HCT116 (cell line): ENCODE measurements around the gene IL19. TPM values are rescaled to one million over a fixed set of nuclear protein-coding genes. Genes with fewer than 3 reads are reported as not detected.

Experiments
- ATAC-seq: fragments of 200-7000 bp; cut with Tn5 transposase; 2 replicates; pipeline ENCODE4 v1.9.1; 2020; ENCODE audit warnings: mild to moderate bottlenecking, moderate library complexity
- BruUV-seq: library from RNA; stranded (reverse); fragments of 400-500 nt; replicated peaks from 2 replicates; lab custom pipeline; 2021; lab: Mats Ljungman, UMichigan
- CTCF ChIA-PET: fragments of 300-600 bp; sonication (Branson Sonifier 250); formaldehyde crosslinking; loops from one replicate; lab custom pipeline; 2021; ENCODE audit warnings: antibody characterized with exemption; lab: Charles Lee
- POLR2A ChIA-PET: fragments of 300-600, 350-600 bp; sonication (Branson Sonifier 250); formaldehyde crosslinking; loops from one replicate; lab custom pipeline; 2021; ENCODE audit warnings: antibody characterized with exemption; lab: Charles Lee
- RAD21 ChIA-PET, 2 experiments: fragments of 300-600 bp; sonication (Branson Sonifier 250); formaldehyde crosslinking; loops; one replicate each; lab custom pipeline; 2023; ENCODE audit warnings: low total read pairs in 2 of 2; ENCODE audit not compliant: uncharacterized antibody in 2 of 2, unreplicated experiment in 2 of 2, low non-redundant PET in 1 of 2; lab: Charles Lee
- DNase-seq: peaks from one replicate; pipeline ENCODE4 v3.0.0-alpha.2; 2010; ENCODE audit warnings: low read depth, low spot score
- H2AFZ ChIP-seq: fragments of 200-600 bp; shearing (Covaris generic), sonication (generic); 2 replicates; pipeline ENCODE4 v1.6.1; 2017; ENCODE audit warnings: low read depth, mixed run types, mixed read lengths, antibody characterized with exemption, low read length; ENCODE audit not compliant: poor library complexity, severe bottlenecking
- H3K27ac ChIP-seq: 2 replicates; pipeline ENCODE4 v1.5.1; 2012; ENCODE audit warnings: low read depth, low read length
- H3K27me3 ChIP-seq: fragments of 200-600 bp; sonication (generic); 2 replicates; pipeline ENCODE4 v1.6.1; 2016; ENCODE audit warnings: mixed run types, low read length, mixed read lengths; ENCODE audit not compliant: insufficient read depth
- H3K36me3 ChIP-seq, 2 experiments: fragments of 200-500 bp in 1 of 2; fragments of 200-600 bp in 1 of 2; sonication (Bioruptor generic) in 1 of 2; sonication (generic) in 1 of 2; 2 replicates each; pipeline versions ENCODE4 v1.5.1 to v1.6.1; 2014 to 2016; ENCODE audit warnings: low read length in 2 of 2, inconsistent platforms in 1 of 2, mixed read lengths in 1 of 2, mixed run types in 1 of 2; ENCODE audit not compliant: insufficient read depth in 2 of 2, control insufficient read depth in 1 of 2
- H3K4me1 ChIP-seq, 2 experiments: fragments of 200-600 bp in 1 of 2; sonication (generic) in 1 of 2; 2 replicates each; pipeline versions ENCODE4 v1.5.1 to v1.6.1; 2012 to 2017; ENCODE audit warnings: low read length in 2 of 2, inconsistent platforms in 1 of 2, mild to moderate bottlenecking in 1 of 2, mixed read lengths in 1 of 2, mixed run types in 1 of 2, moderate library complexity in 1 of 2; ENCODE audit not compliant: insufficient read depth in 2 of 2, control insufficient read depth in 1 of 2
- H3K4me2 ChIP-seq: fragments of 200-600 bp; sonication (generic); 2 replicates; pipeline ENCODE4 v1.6.1; 2017; ENCODE audit warnings: mixed run types, low read length, mixed read lengths
- H3K4me3 ChIP-seq, 2 experiments: fragments of 200-600 bp in 1 of 2; sonication (generic) in 1 of 2; replicated peaks in 1 of 2; 2 replicates each; pipeline ENCODE4 v1.5.1; 2011 to 2016; ENCODE audit warnings: low read length in 2 of 2, control low read depth in 1 of 2, low read depth in 1 of 2, mild to moderate bottlenecking in 1 of 2, mixed read lengths in 1 of 2, mixed run types in 1 of 2
- H3K79me2 ChIP-seq: fragments of 200-600 bp; sonication (generic); 2 replicates; pipeline ENCODE4 v1.6.1; 2017; ENCODE audit warnings: mild to moderate bottlenecking, mixed run types, low read length, moderate library complexity, mixed read lengths; ENCODE audit not compliant: insufficient read depth
- H3K9ac ChIP-seq: fragments of 200-600 bp; sonication (generic); 2 replicates; pipeline ENCODE4 v1.6.1; 2016; ENCODE audit warnings: low read length, mixed read lengths
- H3K9me2 ChIP-seq: fragments of 200-600 bp; sonication (generic), shearing (Covaris generic); 2 replicates; pipeline ENCODE4 v1.6.1; 2017; ENCODE audit warnings: mixed run types, mild to moderate bottlenecking, moderate library complexity; ENCODE audit not compliant: insufficient read depth
- H3K9me3 ChIP-seq, 2 experiments: fragments of 200-500 bp in 1 of 2; fragments of 200-600 bp in 1 of 2; sonication (Bioruptor generic) in 1 of 2; sonication (generic) in 1 of 2; 2 replicates each; pipeline ENCODE4 v1.6.1; 2014 to 2017; ENCODE audit warnings: low read length in 2 of 2, mixed read lengths in 2 of 2, inconsistent platforms in 1 of 2, low read depth in 1 of 2, mild to moderate bottlenecking in 1 of 2, mixed run types in 1 of 2, moderate library complexity in 1 of 2; ENCODE audit not compliant: control insufficient read depth in 1 of 2, insufficient read depth in 1 of 2
- H4K20me1 ChIP-seq: fragments of 200-600 bp; sonication (generic), shearing (Covaris generic); 2 replicates; pipeline ENCODE4 v1.6.1; 2017; ENCODE audit warnings: mixed run types, mild to moderate bottlenecking, moderate library complexity; ENCODE audit not compliant: insufficient read depth
- CBX3 ChIP-seq: IDR thresholded peaks from 2 replicates; pipeline ENCODE4 v1.6.1; 2012; ENCODE audit warnings: low read depth
- CEBPB ChIP-seq: IDR thresholded peaks from 2 replicates; pipeline ENCODE4 v1.6.1; 2012; ENCODE audit warnings: low read depth
- ELF1 ChIP-seq: IDR thresholded peaks from 2 replicates; pipeline ENCODE4 v1.6.1; 2012; ENCODE audit warnings: low read depth, borderline replicate concordance
- EZH2phosphoT487 ChIP-seq: fragments of 200-600 bp; IDR thresholded peaks from 2 replicates; pipeline ENCODE4 v1.6.1; 2018; ENCODE audit warnings: antibody characterized with exemption, borderline replicate concordance
- JUND ChIP-seq: IDR thresholded peaks from 2 replicates; pipeline ENCODE4 v1.6.1; 2012
- POLR2A ChIP-seq: IDR thresholded peaks from 2 replicates; pipeline ENCODE4 v1.7.0; 2011; ENCODE audit warnings: borderline replicate concordance; ENCODE audit not compliant: insufficient read depth, insufficient read length; ENCODE audit errors: extremely low read depth
- RAD21 ChIP-seq: IDR thresholded peaks from 2 replicates; pipeline ENCODE4 v1.6.1; 2012; ENCODE audit warnings: low read depth, mild to moderate bottlenecking
- SP1 ChIP-seq: IDR thresholded peaks from 2 replicates; pipeline ENCODE4 v1.6.1; 2012; ENCODE audit warnings: low read depth
- TCF7L2 ChIP-seq: IDR thresholded peaks from 2 replicates; pipeline ENCODE4 v1.7.0; 2011; ENCODE audit warnings: borderline replicate concordance, inconsistent platforms; ENCODE audit not compliant: insufficient read depth, insufficient read length; ENCODE audit errors: extremely low read depth
- YY1 ChIP-seq: IDR thresholded peaks from 2 replicates; pipeline ENCODE4 v1.6.1; 2011; ENCODE audit warnings: low read length, low read depth, moderate library complexity, mild to moderate bottlenecking; ENCODE audit not compliant: insufficient replicate concordance; ENCODE audit errors: extremely low read depth
- intact Hi-C: fragments of 100-400 bp; cut with micrococcal nuclease; formaldehyde crosslinking; loops from 2 replicates; pipeline ENCODE4 v1.10.0; 2022
- total RNA-seq: library from RNA; stranded (reverse); gene quantifications from one replicate; pipeline ENCODE4 v1.2.1, GENCODE V29; 2021; ENCODE audit not compliant: unreplicated experiment
- TF ChIP-seq, protein P1 (sequence below), 3 experiments: fragments of 200-600 bp in 1 of 3; sonication (generic) in 1 of 3; IDR thresholded peaks in 2 of 3; conservative IDR thresholded peaks in 1 of 3; 2 replicates each; pipeline ENCODE4 v1.5.1; 2012 to 2017; ENCODE audit warnings: low read depth in 2 of 3, low read length in 2 of 3, antibody characterized with exemption in 1 of 3, borderline replicate concordance in 1 of 3, control low read depth in 1 of 3, mild to moderate bottlenecking in 1 of 3, mixed read lengths in 1 of 3, mixed run types in 1 of 3, moderate library complexity in 1 of 3; ENCODE audit not compliant: insufficient read depth in 1 of 3
- TF ChIP-seq, protein P2 (sequence below): IDR thresholded peaks from 2 replicates; pipeline ENCODE4 v1.6.1; 2011; ENCODE audit warnings: mild to moderate bottlenecking, low read length, moderate library complexity; ENCODE audit not compliant: insufficient replicate concordance; ENCODE audit errors: extremely low read depth

The IL19 gene
- total RNA-seq, 1 experiment from 2014 or later = not detected

DNA sequence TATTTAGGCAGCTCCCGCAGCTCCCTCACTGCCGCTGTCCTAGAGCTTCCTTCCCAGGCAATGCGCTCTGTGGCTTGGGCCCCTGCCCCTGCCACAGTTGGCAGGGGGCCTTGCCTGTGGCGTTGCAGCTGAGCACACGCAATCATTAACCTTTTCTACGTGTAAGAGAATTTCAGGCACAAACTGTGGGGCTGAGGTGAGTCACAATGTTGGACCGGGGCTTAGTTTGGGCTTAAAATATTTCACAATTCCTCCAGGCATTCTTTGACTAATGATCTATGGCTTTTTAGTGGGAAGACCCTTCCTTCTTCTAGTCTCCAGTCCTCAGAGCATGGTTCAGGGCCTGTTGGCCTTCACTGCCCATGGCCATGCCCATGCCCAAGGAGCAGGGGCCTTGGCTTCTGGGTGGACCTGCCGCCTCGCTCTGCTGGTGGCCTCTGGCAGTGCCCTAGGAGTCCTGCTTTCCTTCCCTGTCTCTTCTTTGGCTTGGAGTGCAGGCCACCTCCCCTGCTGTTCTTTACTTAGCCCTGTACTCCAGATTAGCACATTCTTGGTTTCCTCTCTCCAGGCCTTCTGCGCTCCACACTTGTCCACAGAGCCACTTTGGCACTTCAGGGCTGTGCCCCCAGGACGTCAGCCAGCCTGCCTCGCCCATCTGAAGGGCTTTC is 46.6 kb upstream of the IL19 start:
- RAD21 ChIA-PET = no interaction called here
- Histone ChIP-seq H3K4me2 (no peak overlapping the region), H3K9ac (no peak overlapping the region), H3K79me2 (peaks cover 59% of the 10 kb centered on the region), H2AFZ (no peak overlapping the region), H3K27ac (no peak overlapping the region), H3K27me3 (no peaks in the 10 kb centered on the region), H3K4me3 (no peak overlapping the region), H3K9me3 (no peaks in the 10 kb centered on the region), H3K36me3 (no peaks in the 10 kb centered on the region), H3K4me1 (peaks cover 0 to 16% of the 10 kb centered on the region in 2 experiments; a peak in 1 of 4 replicates), H4K20me1 (no peaks in the 10 kb centered on the region), H3K9me2 (no peaks in the 10 kb centered on the region)
- ATAC-seq (no peak), DNase-seq (no peak)
- CTCF ChIA-PET = interaction anchor here (0.9 to 1.0 kb wide), 2 partner anchors 9 to 253 kb away, joined by 3 read pairs; no protein-coding TSS in a partner anchor
- no TSS peak for BruUV-seq
- POLR2A ChIA-PET = no interaction called here
- intact Hi-C loops = no loop called here
- TF ChIP-seq RAD21 (no peak), TCF7L2 (no peak), ELF1 (no peak), JUND (no peak), CBX3 (no peak), YY1 (no peak), CEBPB (no peak), SP1 (no peak), POLR2A (no peak), EZH2phosphoT487 (no peak)
- TF ChIP-seq, protein P1, sequence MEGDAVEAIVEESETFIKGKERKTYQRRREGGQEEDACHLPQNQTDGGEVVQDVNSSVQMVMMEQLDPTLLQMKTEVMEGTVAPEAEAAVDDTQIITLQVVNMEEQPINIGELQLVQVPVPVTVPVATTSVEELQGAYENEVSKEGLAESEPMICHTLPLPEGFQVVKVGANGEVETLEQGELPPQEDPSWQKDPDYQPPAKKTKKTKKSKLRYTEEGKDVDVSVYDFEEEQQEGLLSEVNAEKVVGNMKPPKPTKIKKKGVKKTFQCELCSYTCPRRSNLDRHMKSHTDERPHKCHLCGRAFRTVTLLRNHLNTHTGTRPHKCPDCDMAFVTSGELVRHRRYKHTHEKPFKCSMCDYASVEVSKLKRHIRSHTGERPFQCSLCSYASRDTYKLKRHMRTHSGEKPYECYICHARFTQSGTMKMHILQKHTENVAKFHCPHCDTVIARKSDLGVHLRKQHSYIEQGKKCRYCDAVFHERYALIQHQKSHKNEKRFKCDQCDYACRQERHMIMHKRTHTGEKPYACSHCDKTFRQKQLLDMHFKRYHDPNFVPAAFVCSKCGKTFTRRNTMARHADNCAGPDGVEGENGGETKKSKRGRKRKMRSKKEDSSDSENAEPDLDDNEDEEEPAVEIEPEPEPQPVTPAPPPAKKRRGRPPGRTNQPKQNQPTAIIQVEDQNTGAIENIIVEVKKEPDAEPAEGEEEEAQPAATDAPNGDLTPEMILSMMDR (IDR thresholded peaks at IDR 0.05 in 2 of 3, conservative IDR thresholded peaks at IDR 0.05 in 1 of 3; ENCODE audit: borderline replicate concordance in 1 of 3, insufficient read depth in 1 of 3, low read depth in 2 of 3, low read length in 2 of 3) = no peak
- TF ChIP-seq, protein P2, sequence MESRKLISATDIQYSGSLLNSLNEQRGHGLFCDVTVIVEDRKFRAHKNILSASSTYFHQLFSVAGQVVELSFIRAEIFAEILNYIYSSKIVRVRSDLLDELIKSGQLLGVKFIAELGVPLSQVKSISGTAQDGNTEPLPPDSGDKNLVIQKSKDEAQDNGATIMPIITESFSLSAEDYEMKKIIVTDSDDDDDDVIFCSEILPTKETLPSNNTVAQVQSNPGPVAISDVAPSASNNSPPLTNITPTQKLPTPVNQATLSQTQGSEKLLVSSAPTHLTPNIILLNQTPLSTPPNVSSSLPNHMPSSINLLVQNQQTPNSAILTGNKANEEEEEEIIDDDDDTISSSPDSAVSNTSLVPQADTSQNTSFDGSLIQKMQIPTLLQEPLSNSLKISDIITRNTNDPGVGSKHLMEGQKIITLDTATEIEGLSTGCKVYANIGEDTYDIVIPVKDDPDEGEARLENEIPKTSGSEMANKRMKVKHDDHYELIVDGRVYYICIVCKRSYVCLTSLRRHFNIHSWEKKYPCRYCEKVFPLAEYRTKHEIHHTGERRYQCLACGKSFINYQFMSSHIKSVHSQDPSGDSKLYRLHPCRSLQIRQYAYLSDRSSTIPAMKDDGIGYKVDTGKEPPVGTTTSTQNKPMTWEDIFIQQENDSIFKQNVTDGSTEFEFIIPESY = no peak
